GM18873 (cell line): ENCODE data around the gene ANKS3.

Experiments
- ATAC-seq: cut with Tn5 transposase; IDR thresholded peaks from one replicate; pipeline ENCODE4 v1.9.1; 2021; ENCODE audit warnings: mild to moderate bottlenecking, moderate library complexity, moderate number of reproducible peaks; ENCODE audit not compliant: unreplicated experiment, low FRiP score

ANKS3 gene

GRCh38 chr16:4734063-4734729 lies at the start of gene ANKS3, which contains the start of gene DNAAF8:
ANKS3 (minus strand) TSS chr16:4734271; CDS start chr16:4730149, 4,122 bp downstream.
DNAAF8 (plus strand) TSS chr16:4734537; CDS start chr16:4736515, 1,978 bp downstream.
- peak; percentile 75 for ATAC-seq

GRCh38 chr16:4783251-4783950 lies 49.3 kb upstream of the ANKS3 start:
- no peak for ATAC-seq

- ATAC-seq, result no peak
These were observed 46.2 kb upstream of the ANKS3 start for GRCh38 chr16:4780235-4780634.

GRCh38 chr16:4778050-4778392 lies 44.0 kb upstream of the ANKS3 start:
- ATAC-seq, result no peak

GRCh38 chr16:4777339-4778049 lies 43.4 kb upstream of the ANKS3 start:
- no peak for ATAC-seq

GRCh38 chr16:4776141-4776705 lies 42.2 kb upstream of the ANKS3 start:
- ATAC-seq, result no peak

- no peak for ATAC-seq
These were observed 40.9 kb upstream of the ANKS3 start for GRCh38 chr16:4775005-4775404.

- no peak for ATAC-seq
These were observed 38.3 kb upstream of the ANKS3 start for GRCh38 chr16:4772351-4772750.

- no peak for ATAC-seq
These were observed 37.6 kb upstream of the ANKS3 start for GRCh38 chr16:4771646-4772045.

- no peak for ATAC-seq
These were observed 35.2 kb upstream of the ANKS3 start for GRCh38 chr16:4769306-4769638.

GRCh38 chr16:4768549-4769305 lies 34.7 kb upstream of the ANKS3 start:
- ATAC-seq, result peak; percentile 29

GRCh38 chr16:4767872-4768548 lies 33.9 kb upstream of the ANKS3 start:
- ATAC-seq, result peak; percentile 3

GRCh38 chr16:4766875-4767628 lies 33.0 kb upstream of the ANKS3 start, which contains the start of gene ZNF500:
ZNF500 (minus strand) TSS chr16:4767162; CDS start chr16:4765978, 1,184 bp downstream.
- peak; percentile 82 for ATAC-seq

- no peak for ATAC-seq
These were observed 31.7 kb upstream of the ANKS3 start for GRCh38 chr16:4765511-4766474.

GRCh38 chr16:4763791-4764190 lies 29.7 kb upstream of the ANKS3 start:
- no peak for ATAC-seq

GRCh38 chr16:4762205-4762604 lies 28.1 kb upstream of the ANKS3 start:
- no peak for ATAC-seq

- no peak for ATAC-seq
These were observed 26.3 kb upstream of the ANKS3 start for GRCh38 chr16:4760221-4760910.
